GM18907 (cell line): ENCODE measurements around the gene REV3L.
A peak's percentile ranks its signal among the peaks of the same experiment; 100 is the strongest.

Experiments used
- ATAC-seq: cut with Tn5 transposase; IDR thresholded peaks from one replicate; pipeline ENCODE4 v1.9.1; 2021; ENCODE audit warnings: mild to moderate bottlenecking, moderate library complexity; ENCODE audit not compliant: unreplicated experiment

REV3L gene

GRCh38 chr6:111470991-111471390 lies 12.0 kb downstream of the REV3L start:
- ATAC-seq, result no peak

GRCh38 chr6:111469543-111469942 lies 13.5 kb downstream of the REV3L start:
- ATAC-seq, result no peak

GRCh38 chr6:111468329-111469012 lies 14.5 kb downstream of the REV3L start:
- ATAC-seq, result no peak

GRCh38 chr6:111464184-111464583 lies 18.8 kb downstream of the REV3L start:
- no peak for ATAC-seq

- no peak for ATAC-seq
Measured at GRCh38 chr6:111462770-111463391, 20.1 kb downstream of the REV3L start.

- ATAC-seq, result no peak
Measured at GRCh38 chr6:111461860-111462259, 21.2 kb downstream of the REV3L start.

- no peak for ATAC-seq
Measured at GRCh38 chr6:111458670-111459232, 24.3 kb downstream of the REV3L start.

GRCh38 chr6:111456208-111456607 lies 26.8 kb downstream of the REV3L start:
- no peak for ATAC-seq

GRCh38 chr6:111450636-111451035 lies 32.4 kb downstream of the REV3L start:
- no peak for ATAC-seq

- ATAC-seq, result no peak
Measured at GRCh38 chr6:111450087-111450486, 32.9 kb downstream of the REV3L start.

- ATAC-seq, result no peak
Measured at GRCh38 chr6:111449129-111449528, 33.9 kb downstream of the REV3L start.

GRCh38 chr6:111447051-111447450 lies 36.0 kb downstream of the REV3L start:
- no peak for ATAC-seq

GRCh38 chr6:111445861-111446267 lies 37.2 kb downstream of the REV3L start:
- ATAC-seq, result no peak

- ATAC-seq, result no peak
Measured at GRCh38 chr6:111444794-111445193, 38.2 kb downstream of the REV3L start.

GRCh38 chr6:111441678-111442243 lies 41.3 kb downstream of the REV3L start:
- ATAC-seq, result peak; percentile 60

- no peak for ATAC-seq
Measured at GRCh38 chr6:111439171-111439570, 43.8 kb downstream of the REV3L start.

- no peak for ATAC-seq
Measured at GRCh38 chr6:111437573-111437972, 45.4 kb downstream of the REV3L start.

GRCh38 chr6:111432511-111432910 lies 50.5 kb downstream of the REV3L start:
- no peak for ATAC-seq

- no peak for ATAC-seq
Measured at GRCh38 chr6:111430605-111431376, 52.2 kb downstream of the REV3L start.

- ATAC-seq, result no peak
Measured at GRCh38 chr6:111429571-111429970, 53.4 kb downstream of the REV3L start.

GRCh38 chr6:111428811-111429210 lies 54.2 kb downstream of the REV3L start:
- no peak for ATAC-seq
